T-helper 2 cell treated with Interferon-gamma antibody and Interleukin-4, amounts not matched to agents 100 ng/mL and 5 ng/mL, for 36 hours (primary cell): ENCODE measurements around the gene DNAH5. TPM values are rescaled to one million over a fixed set of nuclear protein-coding genes. Genes with fewer than 3 reads are reported as not detected.
"Not testable (repeated sequence)": the region's sequence is repeated elsewhere in the genome, so short reads cannot be mapped to it uniquely, and the experiment has no call there.

Experiments
- intact Hi-C: fragments of 100-400 bp; cut with micrococcal nuclease; formaldehyde crosslinking; loops from one replicate; pipeline ENCODE4 v1.15.1; 2023
- total RNA-seq: library from RNA; stranded (reverse); gene quantifications from 2 replicates; pipeline ENCODE4 v1.2.3, GENCODE V29; 2022

Gene DNAH5
- total RNA-seq, 1 donor from 2014 or later: not detected

DNA sequence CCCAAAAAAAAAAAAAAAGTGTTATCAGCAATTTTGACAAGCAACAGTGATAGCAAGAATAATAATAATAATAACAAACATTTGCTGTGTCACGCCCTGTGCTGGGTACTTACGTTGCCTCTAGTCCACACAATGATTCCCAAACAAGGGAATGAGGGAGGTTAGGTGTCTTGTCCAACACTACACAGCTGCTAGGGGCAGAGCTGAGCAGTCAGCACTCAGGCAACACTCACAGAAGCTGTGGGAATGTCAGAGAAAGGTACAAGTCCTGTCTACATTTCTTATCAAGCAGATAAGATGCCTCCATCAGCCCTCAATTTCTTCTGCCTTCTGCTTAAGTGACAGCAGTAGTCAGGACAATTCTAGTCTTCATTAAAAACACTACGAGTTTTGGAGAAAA, 111.0 kb downstream of the DNAH5 start:
- intact Hi-C loops: no loop called here

DNA sequence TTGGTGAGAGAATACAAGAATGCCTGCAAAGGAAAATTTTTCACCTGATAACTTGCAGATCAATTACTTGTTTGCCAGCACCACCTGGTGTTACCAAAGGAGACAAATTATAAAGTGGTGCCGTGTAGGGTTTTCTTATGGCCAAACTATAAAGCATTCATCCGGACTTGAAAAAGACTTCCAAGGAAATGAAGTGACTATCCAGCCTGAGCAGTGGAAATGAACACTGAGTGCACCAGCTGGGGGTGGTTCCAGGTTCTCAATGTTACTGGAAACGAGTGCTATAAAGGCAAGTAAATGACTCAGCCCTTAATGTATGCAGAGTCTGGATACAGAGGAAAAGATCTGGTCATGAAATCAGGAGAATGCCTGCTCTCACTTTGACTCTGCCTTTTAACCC, 113.1 kb downstream of the DNAH5 start:
- intact Hi-C loops: no loop called here

GRCh38 chr5:13830536-13830935, 114.0 kb downstream of the DNAH5 start:
- intact Hi-C loops: no loop called here

GRCh38 chr5:13821366-13821765, 123.1 kb downstream of the DNAH5 start:
- intact Hi-C loops: no loop called here

- intact Hi-C loops: no loop called here
Observed at GRCh38 chr5:13816126-13816525, 128.4 kb downstream of the DNAH5 start.

DNA sequence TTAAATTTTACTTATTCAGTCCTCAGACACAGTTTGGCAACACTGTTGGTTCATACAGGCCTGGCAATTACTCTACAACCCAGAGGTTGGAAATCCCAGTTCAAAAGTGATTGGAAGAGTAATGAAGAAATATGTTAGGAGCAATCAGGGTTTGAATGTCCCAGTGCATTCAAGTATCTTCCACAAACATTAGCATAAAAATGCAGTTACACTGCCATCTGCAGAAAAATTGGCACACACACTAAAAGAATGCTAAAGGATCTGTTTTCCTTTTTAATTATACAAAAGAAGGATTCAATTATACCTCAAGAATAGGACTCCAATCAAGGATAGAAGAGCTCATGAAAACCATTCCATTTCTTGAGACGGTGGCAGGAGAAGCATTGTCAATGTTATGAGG, 130.2 kb downstream of the DNAH5 start:
- intact Hi-C loops: no loop called here

DNA sequence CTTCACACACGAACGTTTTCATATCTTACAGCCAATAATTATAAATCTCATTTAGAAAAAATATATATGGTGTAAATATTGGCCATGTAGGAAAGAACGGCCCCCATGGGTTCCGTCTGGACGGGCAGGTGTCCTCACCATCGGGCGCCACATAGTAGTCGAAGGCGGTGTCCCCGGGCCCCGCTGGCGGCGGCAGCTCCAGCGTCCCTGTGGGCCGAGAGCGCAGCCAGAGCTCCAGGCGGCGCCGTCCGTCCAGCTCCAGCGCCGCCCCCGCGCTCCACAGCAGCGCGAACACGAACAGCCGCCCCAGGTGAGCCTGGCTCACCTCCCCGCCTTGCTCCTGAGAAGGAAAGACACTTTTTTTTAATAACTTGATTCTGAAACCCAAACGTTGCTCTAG, 134.6 kb downstream of the DNAH5 start:
- intact Hi-C loops: no loop called here

- intact Hi-C loops: no loop called here
Observed at GRCh38 chr5:13804336-13804735, 140.2 kb downstream of the DNAH5 start.

GRCh38 chr5:13798569-13798968, 145.9 kb downstream of the DNAH5 start:
- intact Hi-C loops: not testable (repeated sequence)

- intact Hi-C loops: no loop called here
Observed at GRCh38 chr5:13785781-13786415, 158.6 kb downstream of the DNAH5 start.

DNA sequence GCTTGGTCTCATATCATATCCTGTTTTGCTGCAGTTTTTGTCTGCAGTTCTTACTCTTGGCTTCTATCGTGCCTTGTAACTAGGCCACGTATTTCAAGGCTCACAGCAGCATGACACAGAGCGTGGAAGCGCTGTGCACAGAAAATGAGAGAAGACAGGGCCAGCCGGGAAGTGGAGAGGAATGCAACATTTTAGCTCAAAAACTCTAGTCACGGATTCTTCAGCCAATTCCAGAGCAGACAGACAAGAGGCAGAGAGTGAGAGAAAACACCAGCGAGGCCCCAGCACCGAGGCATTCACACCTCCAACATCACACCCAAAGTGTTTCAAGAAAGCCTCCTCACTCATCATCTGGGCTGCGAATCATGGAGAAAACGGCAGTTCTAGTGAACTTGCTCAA, 160.8 kb downstream of the DNAH5 start:
- intact Hi-C loops: no loop called here

DNA sequence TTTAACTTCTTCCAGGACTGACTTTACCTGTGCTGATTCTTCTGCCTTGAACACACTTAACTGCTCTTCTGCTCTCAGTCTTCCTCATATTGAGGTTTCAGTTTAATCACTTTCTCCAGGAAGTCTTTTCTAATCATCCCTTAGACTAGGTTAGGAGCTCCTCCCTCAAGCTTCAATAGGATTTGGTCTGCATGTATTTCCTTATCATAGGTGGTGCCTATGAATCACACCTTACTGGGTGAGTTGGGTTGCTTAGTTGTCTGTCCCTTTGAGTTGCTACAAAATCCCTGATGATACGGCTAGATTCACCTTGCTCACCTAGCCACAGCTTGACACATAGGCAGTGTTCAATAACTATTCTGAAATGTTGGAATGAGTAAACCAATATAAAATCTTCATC, 164.4 kb downstream of the DNAH5 start:
- intact Hi-C loops: no loop called here

GRCh38 chr5:13773649-13774048, 170.8 kb downstream of the DNAH5 start:
- intact Hi-C loops: no loop called here

GRCh38 chr5:13771011-13771571, 173.4 kb downstream of the DNAH5 start:
- intact Hi-C loops: no loop called here

DNA sequence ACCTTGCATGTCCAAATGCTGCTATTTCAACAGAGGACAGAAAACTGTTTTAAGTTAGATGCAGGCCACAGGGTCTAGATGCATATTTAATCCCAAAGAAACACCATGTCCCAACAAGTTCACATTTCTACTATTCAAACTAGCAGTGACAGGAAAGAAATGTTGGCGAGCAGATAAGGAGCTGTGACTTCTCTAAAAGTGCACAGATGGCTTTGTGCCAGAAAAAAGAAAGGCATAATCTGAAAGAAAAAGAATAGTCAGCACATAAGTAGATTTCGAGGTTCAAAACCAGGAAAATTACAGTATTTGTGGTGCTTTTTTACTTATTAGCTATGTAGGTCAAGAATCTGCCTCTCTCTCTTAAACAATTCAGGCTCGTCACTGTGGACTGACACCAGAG, 178.3 kb downstream of the DNAH5 start:
- intact Hi-C loops: no loop called here

DNA sequence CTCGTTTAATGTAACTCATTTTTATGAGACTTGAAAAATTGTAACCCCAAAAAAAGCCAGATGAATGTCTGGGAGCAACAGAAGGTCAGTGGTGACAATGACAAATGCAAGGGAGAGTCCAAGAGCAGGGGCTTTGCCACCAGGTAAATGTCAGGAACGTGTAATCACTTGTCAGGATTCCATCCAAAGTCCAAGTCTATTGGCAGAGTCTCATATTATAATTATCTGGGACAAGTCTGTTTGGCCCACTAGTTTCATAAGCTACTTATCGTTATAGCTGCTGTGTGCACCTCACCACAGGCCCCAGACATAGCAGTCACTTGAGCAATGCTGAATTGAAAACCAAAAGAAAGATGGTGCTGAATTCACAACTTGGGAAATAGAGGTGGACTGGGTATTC, 180.8 kb downstream of the DNAH5 start:
- intact Hi-C loops: no loop called here

- intact Hi-C loops: no loop called here
Observed at GRCh38 chr5:13749766-13750165, 194.7 kb downstream of the DNAH5 start.

- intact Hi-C loops: no loop called here
Observed at GRCh38 chr5:13746026-13746425, 198.5 kb downstream of the DNAH5 start.

- intact Hi-C loops: no loop called here
Observed at GRCh38 chr5:13745508-13745907, 199.0 kb downstream of the DNAH5 start.

- intact Hi-C loops: no loop called here
Observed at GRCh38 chr5:13740471-13740870, 204.0 kb downstream of the DNAH5 start.

DNA sequence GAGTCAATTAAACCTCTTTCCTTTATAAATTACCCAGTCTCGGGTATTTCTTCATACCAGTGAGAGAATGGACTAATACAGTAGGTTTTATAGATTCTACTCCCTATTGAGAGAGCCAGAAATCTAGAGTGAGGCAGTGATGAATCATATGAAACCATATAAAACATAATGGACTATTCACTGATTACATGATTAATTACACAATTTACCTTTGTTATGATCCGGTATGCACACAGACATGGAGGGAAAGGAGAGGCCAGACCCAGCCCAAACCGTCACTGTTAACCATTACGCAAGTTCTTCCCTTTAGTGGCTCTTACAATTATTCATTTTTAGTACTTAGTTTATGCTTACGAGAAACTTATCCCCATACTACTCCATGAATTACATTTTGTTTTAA, 205.0 kb downstream of the DNAH5 start:
- intact Hi-C loops: no loop called here

DNA sequence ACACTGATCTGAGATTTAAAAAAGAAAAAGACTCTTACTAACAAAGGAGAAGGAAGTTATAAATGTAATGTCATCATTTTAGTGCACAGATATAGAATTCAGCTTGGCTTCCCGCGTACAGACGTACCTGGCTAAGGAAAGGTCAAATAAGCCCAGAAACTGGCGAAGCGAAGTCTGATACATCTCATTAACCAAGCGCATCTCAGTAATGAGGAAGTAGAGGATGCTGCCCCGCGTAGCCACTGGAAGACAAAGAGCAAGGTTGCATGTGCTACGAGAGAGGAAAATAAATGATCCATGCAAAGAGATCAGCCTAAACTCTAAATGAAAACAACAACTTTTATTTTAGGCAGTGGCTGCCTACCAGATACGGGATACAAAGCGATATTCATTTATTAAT, 208.8 kb downstream of the DNAH5 start:
- intact Hi-C loops: no loop called here

DNA sequence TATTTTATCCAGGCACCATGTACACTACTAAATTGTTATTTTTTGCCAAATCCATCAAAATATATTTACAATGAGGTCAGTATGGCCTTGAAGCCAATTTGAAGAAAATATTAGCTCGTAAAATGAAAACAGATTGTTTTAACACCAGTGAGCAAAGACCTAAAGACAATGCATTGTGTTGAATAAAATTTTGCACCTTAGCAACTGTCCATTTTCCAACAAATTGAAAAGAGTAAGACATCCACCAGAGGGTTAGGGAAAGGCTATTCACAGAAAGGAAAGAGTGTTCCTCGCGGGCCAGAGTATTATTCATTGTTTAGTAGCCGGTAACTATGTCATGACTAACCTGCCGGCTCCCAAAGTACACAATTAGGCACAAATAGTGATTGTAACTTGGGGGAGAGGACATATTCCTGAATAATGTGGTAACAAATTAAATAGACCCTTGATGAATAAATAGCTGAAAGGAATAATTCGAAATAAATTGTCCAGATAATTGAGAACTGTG, 213.3 kb downstream of the DNAH5 start:
- intact Hi-C loops: no loop called here
